Body of pancreas (tissue), 4 donors: ENCODE results near the gene KCNG4. TPM values are rescaled to one million over a fixed set of nuclear protein-coding genes. Genes with fewer than 3 reads are reported as not detected.

Experiments
- ATAC-seq: fragments of 150-250 bp; one replicate; pipeline ENCODE4 v1.9.1; 2016
- DNase-seq, 4 donors: peaks; one replicate each; pipeline ENCODE4 v3.0.0-alpha.2; 2019
- H3K27ac ChIP-seq, 4 donors: fragments of 200-600 bp; sonication (generic); 1 replicate in 3 of 4; 2 replicates in 1 of 4; pipeline versions ENCODE4 v1.5.1 to v1.6.1; 2016 to 2019; ENCODE audit warnings: mild to moderate bottlenecking in 1 of 4, mixed read lengths in 1 of 4, moderate library complexity in 1 of 4
- H3K27me3 ChIP-seq, 2 donors: fragments of 200-600 bp; sonication (generic); one replicate each; pipeline ENCODE4 v1.6.0; 2016; ENCODE audit warnings: mild to moderate bottlenecking in 1 of 2
- H3K36me3 ChIP-seq, 2 donors: fragments of 200-600 bp; sonication (generic); replicated peaks in 1 of 2; 2 replicates each; pipeline ENCODE4 v1.5.1; 2016; ENCODE audit warnings: low read depth in 2 of 2; ENCODE audit not compliant: insufficient read depth in 1 of 2
- H3K4me1 ChIP-seq: fragments of 200-600 bp; sonication (generic); one replicate; pipeline ENCODE4 v1.6.0; 2016
- H3K4me3 ChIP-seq, 2 donors: fragments of 200-600 bp; sonication (generic); 1 replicate in 1 of 2; 2 replicates in 1 of 2; pipeline ENCODE4 v1.5.1; 2016 to 2019
- H3K9me3 ChIP-seq, 3 donors: fragments of 200-600 bp; sonication (generic); 1 replicate in 2 of 3; 2 replicates in 1 of 3; pipeline ENCODE4 v1.5.1; 2016
- CTCF ChIP-seq, 7 experiments: fragments of 450-650 bp in 4 of 7; fragments of 200-600 bp in 3 of 7; sonication (generic) in 3 of 7; IDR thresholded peaks; one replicate each; pipeline ENCODE4 v1.5.1; 2016 to 2019; ENCODE audit warnings: antibody characterized with exemption in 7 of 7
- POLR2A ChIP-seq, 3 donors: fragments of 450-650 bp; IDR thresholded peaks; one replicate each; pipeline ENCODE4 v1.6.1; 2016; ENCODE audit warnings: antibody characterized with exemption in 3 of 3, mild to moderate bottlenecking in 2 of 3
- WGBS, 2 donors: methylation state at CpG; one replicate each; pipeline ENCODE4 v1.1.5; 2017; 5-methylcytosine and 5-hydroxymethylcytosine counted together
- intact Hi-C: fragments of 100-400 bp; cut with DNase I; formaldehyde crosslinking; loops from one replicate; pipeline ENCODE4 v1.15.1; 2023
- total RNA-seq, 2 donors: library from RNA; depleted of rRNA; stranded (reverse); fragments of >200 nt; gene quantifications; one replicate each; pipeline ENCODE4 v1.1.0, GENCODE V29; 2016

KCNG4 gene
- total RNA-seq, 2 donors from 2014 or later: not detected

- Histone ChIP-seq H3K4me3 (no peak overlapping the region), H3K9me3 (no peaks in the 10 kb centered on the region), H3K27me3 (no peaks in the 10 kb centered on the region), H3K36me3 (no peaks in the 10 kb centered on the region), H3K4me1 (no peaks in the 10 kb centered on the region), H3K27ac (no peak overlapping the region)
- TF ChIP-seq POLR2A (IDR thresholded peaks at IDR 0.05): no peak
- no peak for TF ChIP-seq CTCF (IDR thresholded peaks at IDR 0.05)
- no peak for ATAC-seq
- no peak for DNase-seq
- intact Hi-C loops: no loop called here
- WGBS, 2 donors: 38 to 55% methylated on average over 6 of the region's 6 CpGs
Observed at GRCh38 chr16:84282533-84282932, 42.7 kb upstream of the KCNG4 start.

DNA sequence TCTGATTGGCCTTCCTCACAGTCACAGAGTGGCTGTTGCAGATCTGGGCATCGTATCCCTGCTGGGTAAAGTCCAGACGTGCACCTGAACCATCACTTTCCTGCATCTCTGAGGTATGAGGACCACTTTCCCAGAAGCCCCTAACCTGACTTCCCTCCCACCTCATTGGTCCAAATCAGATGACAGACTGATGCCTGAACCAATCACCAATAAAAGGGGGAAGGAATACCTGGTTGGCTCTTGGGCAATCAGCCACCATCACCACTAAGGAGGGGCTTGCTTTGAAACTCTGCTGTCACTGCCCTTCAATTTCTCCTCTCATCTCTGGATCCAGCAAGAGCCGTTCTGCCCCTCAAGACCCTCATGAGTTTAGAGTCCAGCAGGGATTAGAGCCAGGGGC is 41.3 kb upstream of the KCNG4 start:
- H3K27ac ChIP-seq: no peak overlapping the region
- intact Hi-C loops: no loop called here
- no peaks in the 10 kb centered on the region for H3K9me3 ChIP-seq
- H3K4me3 ChIP-seq: no peak overlapping the region
- no peaks in the 10 kb centered on the region for H3K4me1 ChIP-seq
- 49 to 69% methylated on average over 3 of the region's 3 CpGs for WGBS, 2 donors
- TF ChIP-seq CTCF (IDR thresholded peaks at IDR 0.05) (no peak), POLR2A (IDR thresholded peaks at IDR 0.05) (no peak)
- no peaks in the 10 kb centered on the region for H3K27me3 ChIP-seq
- no peak for ATAC-seq
- DNase-seq: no peak
- H3K36me3 ChIP-seq: no peaks in the 10 kb centered on the region

- Histone ChIP-seq H3K9me3 (no peaks in the 10 kb centered on the region), H3K4me1 (no peaks in the 10 kb centered on the region), H3K27me3 (no peaks in the 10 kb centered on the region), H3K4me3 (no peak overlapping the region), H3K27ac (no peak overlapping the region), H3K36me3 (no peaks in the 10 kb centered on the region)
- intact Hi-C loops: no loop called here
- TF ChIP-seq CTCF (IDR thresholded peaks at IDR 0.05): no peak
- no peak for TF ChIP-seq POLR2A (IDR thresholded peaks at IDR 0.05)
- ATAC-seq (no peak), DNase-seq (no peak)
- 71 to 78% methylated on average over 12 of the region's 12 CpGs for WGBS, 2 donors
Observed at GRCh38 chr16:84279881-84280280, 40.1 kb upstream of the KCNG4 start.

DNA sequence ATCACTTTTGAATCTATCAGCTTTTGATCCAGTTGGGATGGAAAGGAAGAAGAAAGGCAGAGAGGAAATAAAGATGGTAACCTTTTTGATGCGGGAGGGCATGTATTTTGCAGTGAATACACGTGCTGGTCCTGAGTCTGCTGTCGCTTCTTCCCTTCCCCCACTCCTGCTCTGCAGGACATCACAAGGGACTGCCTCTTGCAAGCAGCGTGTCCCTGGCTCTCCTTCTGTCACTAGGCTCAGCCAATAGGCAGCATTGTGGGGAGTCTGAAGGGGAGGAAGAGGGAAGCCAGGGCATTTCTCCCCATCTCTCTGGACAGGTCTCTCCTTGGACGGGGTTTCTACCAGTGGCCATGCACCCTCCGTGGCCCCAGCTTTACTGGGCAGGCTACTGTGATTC is 39.2 kb upstream of the KCNG4 start:
- Histone ChIP-seq H3K9me3 (no peaks in the 10 kb centered on the region), H3K27ac (no peak overlapping the region), H3K36me3 (no peaks in the 10 kb centered on the region), H3K4me1 (no peaks in the 10 kb centered on the region), H3K4me3 (no peak overlapping the region), H3K27me3 (no peaks in the 10 kb centered on the region)
- DNase-seq (no peak), ATAC-seq (no peak)
- intact Hi-C loops: no loop called here
- WGBS, 2 donors: 42 to 43% methylated on average over 6 of the region's 6 CpGs
- TF ChIP-seq POLR2A (IDR thresholded peaks at IDR 0.05) (no peak), CTCF (IDR thresholded peaks at IDR 0.05) (no peak)

DNA sequence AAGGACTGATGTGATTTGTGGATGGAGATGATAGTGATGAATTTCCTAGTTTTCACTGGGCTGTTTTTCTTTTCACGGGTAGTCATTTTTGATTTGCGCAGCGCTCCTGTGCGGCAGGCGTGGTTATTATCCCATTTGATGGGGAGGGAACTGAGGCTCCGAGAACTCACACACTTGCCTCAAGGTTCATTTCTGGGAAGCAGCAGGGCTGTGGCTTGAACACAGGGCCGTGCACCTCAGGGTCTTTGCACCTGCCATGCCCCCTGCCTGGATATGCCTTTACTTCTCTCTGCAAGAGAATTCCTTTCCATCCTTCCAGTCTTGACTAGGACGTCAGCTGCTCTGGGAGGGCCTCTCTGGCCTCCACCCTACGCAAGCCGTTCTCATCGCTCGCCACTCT is 38.5 kb upstream of the KCNG4 start:
- Histone ChIP-seq H3K4me3 (no peak overlapping the region), H3K27ac (no peak overlapping the region), H3K27me3 (no peaks in the 10 kb centered on the region), H3K4me1 (no peaks in the 10 kb centered on the region), H3K36me3 (no peaks in the 10 kb centered on the region), H3K9me3 (no peaks in the 10 kb centered on the region)
- WGBS, 2 donors: 80 to 83% methylated on average over 12 of the region's 12 CpGs
- intact Hi-C loops: no loop called here
- DNase-seq (no peak), ATAC-seq (no peak)
- TF ChIP-seq CTCF (IDR thresholded peaks at IDR 0.05) (no peak), POLR2A (IDR thresholded peaks at IDR 0.05) (no peak)
